Erythroblast (primary cell): Measurements from ENCODE around the gene UBL7.

ENCODE experiments used
- DNase-seq, 2 experiments: peaks; one replicate each; lab custom pipeline; 2025; lab: John Stamatoyannopoulos, UW
- GATA1 ChIP-seq: IDR thresholded peaks from 2 replicates; pipeline ENCODE4 v1.6.1; 2011; ENCODE audit warnings: low read depth, mild to moderate bottlenecking, control low read depth, low read length, moderate library complexity
- POLR2A ChIP-seq: IDR thresholded peaks from 2 replicates; pipeline ENCODE4 v1.6.1; 2011; ENCODE audit warnings: mild to moderate bottlenecking, low read length

The UBL7 gene

DNA sequence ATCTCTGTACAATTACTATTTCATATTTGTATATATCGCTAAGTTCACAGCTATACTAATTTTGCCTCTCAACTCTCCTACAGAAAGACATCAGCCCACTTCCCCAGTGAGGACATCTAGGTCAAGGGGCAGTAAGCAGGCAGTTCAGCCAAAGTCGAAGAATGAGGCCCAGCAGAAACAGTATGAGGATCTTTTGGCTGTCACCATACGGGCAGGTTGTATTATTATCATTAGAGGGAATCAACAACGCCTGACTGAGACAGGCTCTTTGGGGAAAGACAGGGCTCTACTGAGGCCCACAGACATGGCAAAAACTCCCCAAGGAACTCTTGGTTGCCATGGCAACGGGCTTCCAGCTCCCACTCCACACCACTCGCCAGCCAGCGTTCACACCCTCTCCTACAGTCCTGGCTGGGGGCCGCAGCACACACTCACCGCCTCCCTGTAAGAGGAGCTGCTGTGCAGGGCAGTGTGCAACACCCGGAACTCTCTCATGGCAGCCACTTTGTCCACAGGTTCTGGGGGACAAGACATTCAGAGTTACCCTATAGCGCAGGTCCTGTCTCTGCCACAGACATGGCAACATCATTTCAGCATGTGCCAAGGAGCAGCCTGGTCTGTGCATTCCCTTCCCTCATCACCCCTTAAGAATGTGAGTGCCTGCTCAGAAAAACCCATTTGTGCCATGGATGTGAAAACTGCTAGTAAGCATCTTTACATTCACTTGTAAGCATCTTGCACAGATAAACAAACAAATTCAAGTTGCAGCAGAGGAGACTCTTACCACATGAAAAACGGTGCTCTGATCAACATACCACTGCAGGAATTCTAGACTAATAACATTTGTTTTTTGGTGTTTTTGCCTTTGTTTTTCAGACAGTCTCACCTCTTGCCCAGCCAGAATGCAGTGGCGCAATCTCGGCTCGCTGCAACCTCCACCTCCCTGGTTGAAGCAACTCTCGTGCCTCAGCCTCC, 8.8 kb downstream of the UBL7 start:
- TF ChIP-seq GATA1, result no peak
- TF ChIP-seq POLR2A, result no peak
- no peak for DNase-seq

DNA sequence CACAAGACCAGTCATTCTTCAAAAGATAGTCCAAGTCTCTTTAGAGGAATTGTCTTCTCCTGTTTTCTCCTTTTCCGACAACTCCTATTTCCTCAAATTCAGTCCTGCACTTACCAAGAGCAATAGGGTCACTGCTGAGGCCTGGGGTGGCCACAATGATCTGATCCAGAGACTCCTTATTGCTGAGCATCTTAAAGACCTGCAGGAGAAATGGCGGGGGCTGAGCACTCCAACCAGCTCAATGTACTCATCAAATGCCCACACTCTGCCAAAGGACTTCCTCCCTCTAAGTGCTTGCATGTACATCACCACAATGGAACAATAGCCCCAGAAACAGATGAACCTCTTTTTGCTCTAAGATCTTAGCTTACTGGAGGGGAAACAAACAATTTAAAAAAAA, 9.6 kb downstream of the UBL7 start:
- DNase-seq, result no peak
- TF ChIP-seq GATA1 (no peak), POLR2A (no peak)

DNA sequence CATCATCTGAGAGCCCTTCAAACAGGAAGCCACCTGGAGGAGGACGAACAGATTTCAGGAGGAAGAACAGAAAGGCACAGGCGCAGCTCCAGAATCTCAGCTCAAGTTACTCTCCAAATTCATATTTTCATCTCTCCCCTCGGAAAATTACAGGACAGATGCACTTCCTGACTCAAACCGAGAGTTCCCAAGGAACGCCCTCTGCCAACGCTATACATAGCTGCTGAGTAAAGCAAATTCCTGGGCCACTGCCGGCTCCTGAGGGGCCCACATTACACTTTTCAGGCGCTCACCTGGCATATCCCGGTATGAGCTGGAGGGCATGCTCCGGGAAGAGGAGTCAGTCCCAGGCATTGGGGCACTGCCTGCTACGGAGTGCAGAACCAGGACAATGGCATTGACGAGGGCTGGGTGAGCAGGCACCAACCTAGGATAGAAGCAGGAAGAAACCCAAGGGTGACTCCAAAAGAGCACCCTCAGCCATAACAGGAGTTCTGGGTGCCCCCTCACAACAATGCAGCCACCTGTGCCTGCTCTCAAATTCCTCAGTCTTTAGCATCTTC, 11.2 kb downstream of the UBL7 start:
- TF ChIP-seq GATA1 (no peak), POLR2A (no peak)
- DNase-seq, result no peak

DNA sequence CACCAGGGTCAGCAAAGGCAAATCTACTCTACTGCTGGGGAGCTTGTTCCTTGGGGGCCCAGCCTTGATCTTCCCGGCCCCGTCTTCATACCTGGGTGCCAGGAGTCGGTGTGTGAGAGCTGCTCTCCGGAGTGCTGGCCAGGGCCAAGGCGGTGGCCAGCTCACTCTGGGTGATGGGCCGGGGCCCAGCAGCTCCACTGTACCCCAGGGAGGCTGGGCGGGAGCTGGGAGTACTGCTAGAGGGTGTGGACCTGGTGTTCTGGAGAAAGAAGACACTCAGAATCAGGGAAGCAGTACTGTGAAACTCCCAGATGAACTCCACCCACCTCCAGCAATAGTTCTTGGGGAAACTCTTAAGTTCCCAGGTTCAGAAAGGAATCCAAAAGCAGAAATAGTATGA, 11.9 kb downstream of the UBL7 start:
- no peak for DNase-seq
- TF ChIP-seq POLR2A, result no peak
- TF ChIP-seq GATA1, result no peak

DNA sequence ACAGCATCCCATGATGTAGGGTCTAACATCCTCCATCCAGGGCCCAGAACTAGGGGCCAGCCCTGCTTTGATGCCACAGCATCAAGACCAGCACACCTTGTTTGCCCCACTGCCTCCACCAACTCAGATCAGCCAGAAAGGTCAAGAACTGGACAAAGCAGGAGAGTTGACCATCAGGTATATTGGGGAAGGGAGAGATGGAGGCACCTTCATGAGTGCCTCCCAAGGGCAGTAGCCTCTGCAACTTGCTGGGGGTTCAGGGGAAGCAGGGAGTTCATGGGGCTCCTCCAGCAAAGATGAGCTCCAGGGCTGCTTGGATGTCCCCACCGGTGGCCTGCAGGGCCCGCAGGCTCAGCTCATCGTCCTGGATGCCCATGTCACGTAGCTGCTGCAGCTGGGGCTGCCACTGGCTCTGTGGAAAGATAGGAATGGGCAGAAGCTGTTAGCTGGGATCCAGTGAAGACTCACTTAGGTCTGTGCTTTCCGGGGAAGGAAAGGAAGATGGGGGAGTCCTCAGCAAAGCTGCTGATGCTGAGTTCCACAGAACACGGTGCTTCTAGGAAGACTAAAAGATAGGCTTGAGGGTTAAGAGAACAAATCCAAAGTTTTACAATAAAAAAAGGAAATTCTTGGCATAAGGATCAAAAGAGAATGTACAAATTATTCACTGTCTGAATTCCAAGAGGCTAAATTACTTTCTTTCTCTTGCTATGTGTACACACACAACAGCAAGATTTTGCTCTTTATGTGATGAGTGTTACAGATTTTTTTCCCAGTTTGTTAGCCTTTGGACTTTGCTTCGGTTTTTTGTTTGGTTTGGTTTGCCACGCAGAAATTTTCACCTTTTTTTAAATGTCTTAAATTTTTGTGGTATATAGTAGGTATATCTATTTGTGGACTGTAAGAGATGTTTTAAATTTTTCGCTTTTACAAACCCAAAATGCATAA, 14.9 kb downstream of the UBL7 start:
- no peak for TF ChIP-seq GATA1
- no peak for TF ChIP-seq POLR2A
- no peak for DNase-seq

DNA sequence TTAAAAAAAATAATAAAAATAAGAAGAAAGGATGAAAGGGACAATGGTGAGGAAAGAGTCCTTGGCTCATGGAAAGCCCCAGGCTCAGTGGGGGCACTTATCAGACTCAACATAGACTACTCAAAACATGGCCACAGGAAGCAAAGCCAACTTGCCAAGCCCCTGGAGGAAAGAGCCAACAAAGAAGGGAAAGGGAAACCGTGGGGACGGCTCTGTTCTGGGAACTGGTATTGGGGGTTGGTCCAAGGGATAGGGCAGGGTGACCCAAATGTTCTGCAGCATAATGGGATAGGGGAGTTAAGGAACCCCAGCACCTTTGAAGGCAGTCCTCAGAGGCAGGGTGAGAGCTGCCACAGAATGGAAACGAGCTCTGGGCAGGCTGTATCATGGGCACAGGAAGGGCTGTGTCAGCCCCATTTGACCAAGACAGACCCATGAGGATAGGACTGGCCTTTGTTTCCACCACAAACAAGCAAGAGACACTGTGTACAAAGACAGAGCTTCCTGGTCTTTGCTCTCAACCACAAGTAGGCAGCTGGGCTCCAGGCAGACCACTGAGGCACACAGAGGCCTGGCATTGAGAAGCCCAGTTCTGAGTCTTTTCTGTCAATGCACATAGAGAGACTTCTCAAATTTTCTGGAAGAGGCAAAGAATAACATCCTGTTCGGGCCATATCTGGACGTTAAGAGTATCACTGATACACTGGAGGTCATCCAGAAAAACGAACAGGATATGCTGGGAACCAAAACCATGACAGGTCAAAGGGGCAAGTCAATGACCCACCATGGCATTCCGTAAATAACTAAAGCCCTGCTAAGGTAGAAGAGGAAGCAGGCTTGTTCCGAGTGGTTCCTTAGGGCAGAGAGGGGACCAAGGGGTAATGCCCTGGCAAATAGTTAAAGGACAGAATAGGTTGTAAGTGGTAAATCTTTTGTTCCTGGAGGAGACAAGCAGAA, 16.6 kb downstream of the UBL7 start:
- TF ChIP-seq POLR2A, result no peak
- TF ChIP-seq GATA1, result no peak
- no peak for DNase-seq

DNA sequence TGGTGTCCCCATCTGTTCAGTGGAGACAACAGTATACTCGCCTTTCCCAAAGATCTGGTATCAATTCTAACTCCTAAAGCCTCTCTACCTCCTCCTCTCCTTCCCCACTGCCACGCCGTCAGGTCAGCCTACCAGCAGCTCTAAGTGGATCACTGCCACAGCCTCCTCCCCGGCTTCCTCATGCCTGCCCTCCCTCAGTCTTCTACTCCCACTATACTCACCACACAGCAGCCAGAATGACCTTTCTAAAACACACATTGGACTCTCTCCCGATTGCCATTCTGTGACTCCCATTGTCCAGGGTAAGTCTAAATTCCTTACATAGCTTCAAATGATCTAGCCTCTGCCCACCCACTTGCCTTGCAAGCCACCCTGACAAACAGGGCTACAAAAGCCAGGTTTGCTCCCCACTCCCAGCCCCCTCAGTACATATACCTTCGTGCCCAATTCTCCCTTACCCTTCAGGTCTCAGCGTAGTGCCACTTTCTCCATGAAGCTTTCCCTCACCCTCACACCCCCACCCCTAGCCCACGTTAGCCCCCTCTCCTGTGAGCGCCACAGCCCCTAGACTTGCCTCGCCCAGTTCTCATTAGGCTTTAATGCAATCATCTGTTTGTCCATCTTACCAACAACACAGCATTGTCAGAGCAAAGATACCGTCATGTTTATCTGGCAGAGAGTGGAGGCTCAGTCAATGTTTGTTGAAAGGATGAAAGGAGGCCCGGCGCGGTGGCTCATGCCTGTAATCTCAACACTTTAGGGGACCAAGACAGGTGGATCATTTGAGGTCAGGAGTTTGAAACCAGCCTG, 17.7 kb downstream of the UBL7 start:
- DNase-seq, result no peak
- TF ChIP-seq POLR2A (no peak), GATA1 (no peak)

DNA sequence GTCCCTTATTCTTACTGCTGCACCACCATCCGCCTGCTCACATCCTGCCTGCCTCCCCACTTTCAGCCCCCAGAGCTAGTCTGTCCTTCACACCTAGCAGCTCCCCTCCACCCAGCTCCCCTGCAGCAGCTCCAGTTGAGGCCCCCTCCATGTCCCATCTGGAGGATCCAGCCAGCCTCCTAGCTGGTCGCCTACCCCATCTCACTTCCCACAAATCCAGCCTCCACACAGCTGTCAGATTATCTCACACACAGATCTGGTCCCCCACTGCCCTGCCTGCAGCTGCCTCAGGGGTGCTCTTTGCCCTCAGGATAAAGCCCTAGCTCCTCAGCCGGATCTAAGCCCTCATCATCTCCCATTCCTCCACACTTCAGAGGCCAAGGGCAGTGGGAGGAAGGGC, 18.4 kb downstream of the UBL7 start:
- no peak for DNase-seq
- TF ChIP-seq POLR2A (no peak), GATA1 (no peak)

DNA sequence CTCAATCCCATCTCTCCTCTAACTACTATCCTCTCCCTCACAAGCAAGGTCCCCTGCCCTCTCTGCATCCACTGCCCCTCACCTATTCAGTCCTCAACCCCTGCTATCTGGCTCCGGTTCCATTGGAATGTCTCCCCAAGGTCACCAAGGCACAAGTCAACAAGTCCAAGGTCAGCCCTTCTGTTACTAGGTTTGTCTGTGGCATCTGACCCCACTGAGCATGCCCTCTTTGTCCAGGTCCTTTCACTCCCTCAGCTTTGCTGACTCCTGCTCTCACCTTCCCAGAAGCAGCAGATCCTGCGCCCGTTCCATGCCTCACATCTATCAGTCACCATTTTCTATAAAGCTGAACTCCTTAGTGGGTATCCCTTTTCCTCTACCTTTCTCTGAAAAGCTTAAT, 18.9 kb downstream of the UBL7 start:
- no peak for DNase-seq
- TF ChIP-seq POLR2A, result no peak
- TF ChIP-seq GATA1, result no peak

DNA sequence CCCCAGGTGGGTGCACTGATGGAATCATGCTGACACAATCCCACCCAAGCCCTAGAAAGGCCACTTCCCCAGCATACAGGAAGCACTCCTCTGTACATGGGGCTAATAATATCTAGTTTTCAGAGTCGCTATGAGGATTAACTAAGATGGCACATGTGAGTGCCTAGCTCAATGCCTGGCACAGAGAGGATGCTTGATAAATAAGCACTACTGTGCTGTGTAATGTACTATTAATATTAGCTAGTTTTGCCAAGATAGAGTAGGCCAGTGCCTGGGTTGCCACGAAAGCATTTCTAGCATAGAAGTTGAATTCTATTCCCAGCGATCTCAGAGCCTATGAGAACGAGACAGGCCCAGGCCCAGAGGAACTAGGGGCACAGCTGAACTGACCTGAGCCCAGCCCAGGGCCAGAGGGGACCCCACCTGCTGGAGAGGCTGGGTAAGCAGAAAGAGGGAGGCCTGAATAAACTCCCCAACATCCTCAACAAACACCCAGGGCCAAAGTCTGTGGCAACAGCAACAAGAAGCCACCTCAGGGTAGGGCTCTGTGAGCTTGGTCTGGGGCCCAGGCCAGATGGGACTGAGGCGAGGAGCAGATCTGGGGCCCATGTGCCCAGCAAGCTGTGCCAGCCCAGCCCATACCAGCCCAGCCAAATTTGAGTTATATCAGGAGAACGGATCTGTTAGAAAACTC, 19.6 kb downstream of the UBL7 start:
- TF ChIP-seq GATA1, result no peak
- TF ChIP-seq POLR2A, result no peak
- no peak for DNase-seq

DNA sequence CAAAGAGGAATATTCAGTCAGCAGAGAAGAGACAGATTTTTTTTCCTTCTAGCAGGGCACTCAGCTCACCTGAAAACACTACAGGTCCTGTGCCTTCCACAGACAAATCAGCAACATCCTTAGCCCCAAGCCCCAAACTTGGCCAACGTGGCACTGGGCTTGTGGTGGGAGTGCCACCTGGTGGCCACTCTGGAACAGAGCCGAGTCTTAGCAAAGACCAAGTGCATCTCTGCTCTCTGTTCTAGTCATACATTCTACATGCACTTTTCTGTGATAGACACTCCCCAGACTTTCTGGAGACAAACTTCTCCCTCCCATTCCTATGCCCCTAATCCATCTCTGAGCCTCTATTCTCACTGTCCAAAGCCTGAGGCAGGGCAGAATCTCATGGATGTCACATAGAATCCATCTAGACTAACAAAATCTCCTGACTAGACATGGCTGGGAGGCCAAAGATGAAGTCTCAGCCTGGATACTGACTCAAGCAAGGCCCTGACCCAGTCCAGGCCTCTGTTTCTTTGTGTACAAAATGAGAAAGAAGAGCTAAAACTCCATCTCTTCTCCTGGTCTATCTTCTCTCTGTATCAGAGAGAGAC, 22.1 kb downstream of the UBL7 start:
- TF ChIP-seq GATA1, result no peak
- TF ChIP-seq POLR2A, result no peak
- DNase-seq, result peak; percentile 83 to 90

DNA sequence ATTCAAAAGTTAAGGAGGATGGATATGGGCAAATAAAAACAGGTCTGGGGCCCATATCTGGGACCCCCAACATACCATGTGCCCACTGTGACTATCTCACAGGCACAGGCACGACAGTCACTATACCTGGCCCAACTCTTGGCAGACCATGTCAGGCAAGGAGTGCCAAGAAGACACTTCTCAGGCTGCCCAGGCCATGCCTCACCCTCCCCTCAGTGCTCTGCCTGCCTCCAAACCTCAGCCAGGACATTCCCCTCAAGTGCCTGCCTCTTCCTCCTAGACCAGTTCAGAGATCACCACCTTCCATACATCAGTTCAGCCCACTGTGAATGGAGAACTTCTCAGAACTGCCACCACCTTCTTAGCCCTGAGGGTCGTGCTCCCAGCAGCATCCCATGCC, 22.8 kb downstream of the UBL7 start:
- no peak for DNase-seq
- TF ChIP-seq GATA1 (no peak), POLR2A (no peak)
